ENCODE data around the gene KIF26A. TPM values are rescaled to one million over a fixed set of nuclear protein-coding genes. Genes with fewer than 3 reads are reported as not detected.
"Not testable (repeated sequence)": the region's sequence is repeated elsewhere in the genome, so short reads cannot be mapped to it uniquely, and the experiment has no call there.

Gene KIF26A
- total and polyA plus RNA-seq, 8 donors: 0.65 to 21.7 (median 1.5) TPM

DNA sequence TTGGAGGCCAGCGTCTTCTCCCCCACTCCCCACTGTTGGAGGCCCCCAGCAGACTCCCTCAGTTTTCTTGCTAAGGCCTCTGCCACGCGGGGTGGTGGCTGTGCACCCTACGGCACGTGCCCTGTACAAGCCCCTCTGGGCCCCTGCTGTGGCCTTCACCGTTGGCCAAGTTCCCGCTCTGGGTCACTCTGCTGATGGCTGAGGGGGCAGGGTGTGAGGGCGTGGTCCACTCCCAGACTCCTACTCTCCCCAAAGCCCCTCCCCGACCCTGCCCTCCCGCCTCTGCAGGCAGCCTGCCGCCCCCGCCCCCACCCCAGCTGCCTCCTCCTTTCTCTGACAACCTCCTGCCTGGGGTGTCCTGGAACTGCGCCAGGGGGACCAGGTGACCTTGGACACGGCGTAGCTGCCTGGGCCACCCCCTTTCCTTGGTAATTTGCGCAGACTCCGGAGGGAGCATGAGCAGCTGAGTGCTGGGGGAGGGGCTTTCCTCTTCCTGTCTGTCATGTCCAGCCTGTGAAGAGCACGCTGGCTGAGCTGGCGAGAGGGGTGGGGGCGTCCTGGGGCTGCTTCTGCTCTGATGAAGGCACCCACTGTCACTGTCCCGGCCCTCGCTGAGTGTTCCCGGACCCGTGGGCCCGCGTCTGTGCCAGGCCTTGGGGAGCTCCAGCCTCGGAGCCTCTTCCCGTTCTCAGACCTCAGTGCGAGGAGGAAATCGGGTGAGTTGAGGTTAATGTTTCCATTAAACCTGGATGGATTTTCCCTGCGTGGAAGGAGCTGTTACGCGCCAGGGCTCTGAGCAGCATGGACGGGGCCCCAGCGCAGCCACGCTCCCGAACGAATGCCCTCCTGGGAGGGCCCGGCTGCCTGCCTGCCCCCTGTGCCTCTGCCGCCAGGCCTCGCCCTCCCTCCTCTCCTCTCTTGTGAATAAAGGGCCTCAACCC lies 85.0 kb downstream of the KIF26A start:
- intact Hi-C loops (cut with DNase I; ENCODE audit: low total_unique reads): no loop called here
- H3K27ac ChIP-seq: no peak overlapping the region

DNA sequence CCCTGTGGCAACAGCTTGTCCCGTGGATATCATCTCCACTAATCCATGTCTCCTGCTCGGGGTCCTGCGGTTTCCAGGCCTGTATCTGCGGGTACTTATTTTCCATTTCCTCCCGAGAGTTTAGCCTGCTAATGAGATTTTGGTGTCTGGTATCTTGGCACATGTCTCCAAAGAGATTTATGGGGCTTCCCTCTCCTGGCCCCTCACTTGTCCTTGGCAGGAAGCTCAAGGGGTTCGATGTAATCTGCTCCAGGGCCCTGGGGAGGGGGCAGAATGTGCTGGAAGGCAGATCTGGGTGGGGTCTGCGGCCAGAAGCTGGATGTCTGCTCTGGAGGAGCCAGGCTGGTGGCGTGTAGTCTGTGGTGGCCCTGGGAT lies 85.7 kb downstream of the KIF26A start:
- intact Hi-C loops (cut with DNase I; ENCODE audit: low total_unique reads): no loop called here
- Histone ChIP-seq H3K27ac (peak overlapping the region in 2 of 5 donors; percentile 69 to 72), H3K36me3 (no peaks in the 10 kb centered on the region), H3K4me1 (peaks cover 4 to 29% (median 12%) of the 10 kb centered on the region in 4 donors), H3K27me3 (peaks cover 0 to 54% (median 0%) of the 10 kb centered on the region in 3 donors), H3K9me3 (peaks cover 6 to 12% (median 9%) of the 10 kb centered on the region in 4 donors), H3K4me3 (peak overlapping the region in 2 of 4 donors; percentile 16 to 22)
- no peak for TF ChIP-seq EP300 (IDR thresholded peaks at IDR 0.05)
- TF ChIP-seq, protein P1, sequence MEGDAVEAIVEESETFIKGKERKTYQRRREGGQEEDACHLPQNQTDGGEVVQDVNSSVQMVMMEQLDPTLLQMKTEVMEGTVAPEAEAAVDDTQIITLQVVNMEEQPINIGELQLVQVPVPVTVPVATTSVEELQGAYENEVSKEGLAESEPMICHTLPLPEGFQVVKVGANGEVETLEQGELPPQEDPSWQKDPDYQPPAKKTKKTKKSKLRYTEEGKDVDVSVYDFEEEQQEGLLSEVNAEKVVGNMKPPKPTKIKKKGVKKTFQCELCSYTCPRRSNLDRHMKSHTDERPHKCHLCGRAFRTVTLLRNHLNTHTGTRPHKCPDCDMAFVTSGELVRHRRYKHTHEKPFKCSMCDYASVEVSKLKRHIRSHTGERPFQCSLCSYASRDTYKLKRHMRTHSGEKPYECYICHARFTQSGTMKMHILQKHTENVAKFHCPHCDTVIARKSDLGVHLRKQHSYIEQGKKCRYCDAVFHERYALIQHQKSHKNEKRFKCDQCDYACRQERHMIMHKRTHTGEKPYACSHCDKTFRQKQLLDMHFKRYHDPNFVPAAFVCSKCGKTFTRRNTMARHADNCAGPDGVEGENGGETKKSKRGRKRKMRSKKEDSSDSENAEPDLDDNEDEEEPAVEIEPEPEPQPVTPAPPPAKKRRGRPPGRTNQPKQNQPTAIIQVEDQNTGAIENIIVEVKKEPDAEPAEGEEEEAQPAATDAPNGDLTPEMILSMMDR (IDR thresholded peaks at IDR 0.05): no peak
- peak in 1 of 2 donors; percentile 69 for DNase-seq
- 44 to 77% (median 63%) methylated on average over 6 to 8 of the region's 8 CpGs for WGBS, 5 donors

More for the DNA sequence above, 85.0 kb downstream of the KIF26A start:
- H3K36me3 ChIP-seq: no peaks in the 10 kb centered on the region
- TF ChIP-seq EP300 (IDR thresholded peaks at IDR 0.05) (no peak), POLR2A (IDR thresholded peaks at IDR 0.05) (no peak), POLR2AphosphoS5 (IDR thresholded peaks at IDR 0.05) (no peak)
- TF ChIP-seq, protein P1 (IDR thresholded peaks at IDR 0.05): no peak
- WGBS, 5 donors: 44 to 68% (median 57%) methylated on average over 18 to 41 of the region's 41 CpGs
- peaks cover 4 to 29% (median 10%) of the 10 kb centered on the region in 4 donors for H3K4me1 ChIP-seq
- peaks cover 6 to 12% (median 9%) of the 10 kb centered on the region in 4 donors for H3K9me3 ChIP-seq
- H3K27me3 ChIP-seq: peaks cover 0 to 54% (median 0%) of the 10 kb centered on the region in 3 donors
- peak overlapping the region in 3 of 4 donors; percentile 16 to 28 (median 22) for H3K4me3 ChIP-seq
- peak in 1 of 2 donors; percentile 91 for DNase-seq

DNA sequence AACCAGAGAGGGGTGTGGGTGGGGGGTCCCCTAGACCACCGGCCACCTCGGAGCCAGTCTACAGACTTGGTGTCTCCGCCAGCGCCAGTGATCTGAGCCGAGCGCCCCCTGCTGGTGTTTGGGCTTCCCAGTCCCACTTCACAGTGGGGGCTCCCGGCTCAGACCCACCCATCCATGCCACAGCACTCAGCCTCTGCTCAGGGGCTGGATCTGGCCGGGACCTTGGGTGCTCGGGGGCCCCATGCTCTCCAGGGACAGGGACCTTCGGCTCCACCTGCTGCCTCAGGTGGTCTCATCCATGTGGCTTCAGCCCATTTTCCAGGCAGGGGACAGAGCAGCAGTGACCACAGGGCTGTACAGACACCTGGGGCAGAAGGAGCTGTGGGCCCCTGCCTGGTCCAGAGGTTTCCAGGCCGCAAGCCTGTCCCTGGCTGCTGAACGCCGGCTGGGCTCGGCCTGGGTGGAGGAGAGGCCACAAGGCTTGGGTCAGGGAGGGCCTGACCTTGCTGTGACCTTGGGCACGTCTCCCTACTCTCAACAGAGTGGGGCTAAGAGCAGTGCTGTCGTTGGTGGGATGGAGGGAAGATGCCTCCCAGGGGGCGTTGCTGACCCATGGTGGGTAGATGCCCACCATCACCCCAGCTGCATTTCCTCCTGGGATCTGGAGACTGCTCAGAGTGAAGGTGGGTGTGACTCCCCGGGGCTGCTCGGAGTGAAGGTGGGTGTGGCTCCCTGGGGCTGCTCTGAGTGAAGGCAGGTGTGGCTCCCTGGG lies 86.3 kb downstream of the KIF26A start:
- no peak for TF ChIP-seq POLR2AphosphoS5 (IDR thresholded peaks at IDR 0.05)
- TF ChIP-seq, protein P1 (IDR thresholded peaks at IDR 0.05): peak in 1 of 7 experiments; percentile 24
- WGBS, 5 donors: 37 to 62% (median 40%) methylated on average over 8 to 19 of the region's 19 CpGs
- Histone ChIP-seq H3K9me3 (peaks cover 6 to 12% (median 9%) of the 10 kb centered on the region in 4 donors), H3K4me3 (no peak overlapping the region), H3K27ac (peak overlapping the region in 3 of 5 donors; percentile 68 to 72 (median 69)), H3K4me1 (peaks cover 4 to 29% (median 17%) of the 10 kb centered on the region in 4 donors), H3K27me3 (peaks cover 0 to 53% (median 0%) of the 10 kb centered on the region in 3 donors), H3K36me3 (no peaks in the 10 kb centered on the region)
- peak in 1 of 2 donors; percentile 72 for DNase-seq
- intact Hi-C loops (cut with DNase I; ENCODE audit: low total_unique reads): no loop called here

DNA sequence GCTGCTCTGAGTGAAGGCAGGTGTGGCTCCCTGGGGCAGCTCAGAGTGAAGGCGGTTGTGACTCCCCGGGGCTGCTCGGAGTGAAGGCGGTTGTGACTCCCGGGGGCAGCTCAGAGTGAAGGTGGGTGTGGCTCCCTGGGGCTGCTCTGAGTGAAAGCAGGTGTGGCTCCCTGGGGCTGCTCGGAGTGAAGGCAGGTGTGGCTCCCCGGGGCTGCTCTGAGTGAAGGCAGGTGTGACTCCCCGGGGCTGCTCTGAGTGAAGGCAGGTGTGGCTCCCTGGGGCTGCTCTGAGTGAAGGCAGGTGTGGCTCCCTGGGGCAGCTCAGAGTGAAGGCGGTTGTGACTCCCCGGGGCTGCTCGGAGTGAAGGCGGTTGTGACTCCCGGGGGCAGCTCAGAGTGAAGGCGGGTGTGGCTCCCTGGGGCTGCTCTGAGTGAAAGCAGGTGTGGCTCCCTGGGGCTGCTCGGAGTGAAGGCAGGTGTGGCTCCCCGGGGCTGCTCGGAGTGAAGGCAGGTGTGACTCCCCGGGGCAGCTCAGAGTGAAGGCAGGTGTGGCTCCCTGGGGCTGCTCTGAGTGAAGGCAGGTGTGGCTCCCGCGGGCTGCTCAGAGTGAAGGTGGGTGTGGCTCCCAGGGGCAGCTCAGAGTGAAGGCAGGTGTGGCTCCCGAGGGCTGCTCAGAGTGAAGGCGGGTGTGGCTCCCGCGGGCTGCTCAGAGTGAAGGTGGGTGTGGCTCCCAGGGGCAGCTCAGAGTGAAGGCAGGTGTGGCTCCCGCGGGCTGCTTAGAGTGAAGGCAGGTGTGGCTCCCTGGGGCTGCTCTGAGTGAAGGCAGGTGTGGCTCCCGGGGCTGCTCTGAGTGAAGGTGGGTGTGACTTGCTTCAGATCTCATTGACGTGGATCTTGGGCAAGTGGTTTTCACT lies 87.1 kb downstream of the KIF26A start:
- peak overlapping the region in 3 of 5 donors; percentile 23 to 72 (median 69) for H3K27ac ChIP-seq
- H3K36me3 ChIP-seq; H3K4me3 ChIP-seq; intact Hi-C loops (cut with DNase I; ENCODE audit: low total_unique reads): not testable (repeated sequence)
- peaks cover 4 to 29% (median 19%) of the 10 kb centered on the region in 4 donors for H3K4me1 ChIP-seq
- H3K27me3 ChIP-seq: peaks cover 0 to 45% (median 0%) of the 10 kb centered on the region in 3 donors
- DNase-seq: peak; percentile 79 to 91
- WGBS, 5 donors: 18 to 38% (median 25%) methylated on average over 7 to 23 of the region's 28 CpGs
- H3K9me3 ChIP-seq: peaks cover 6 to 12% (median 9%) of the 10 kb centered on the region in 4 donors

Measured in stomach (tissue), 9 donors.